SK-N-SH (cell line): ENCODE data around the gene SQOR.

Experiments
- CHD2 ChIP-seq: fragments of 150-350 bp; IDR thresholded peaks from 2 replicates; pipeline ENCODE4 v1.6.1; 2018; ENCODE audit warnings: low read length; ENCODE audit not compliant: partially characterized antibody
- CTCF ChIP-seq: fragments of 200-600 bp; sonication (generic); IDR thresholded peaks from 2 replicates; pipeline ENCODE4 v1.6.1; 2017; ENCODE audit warnings: antibody characterized with exemption, mild to moderate bottlenecking, moderate library complexity
- ELF1 ChIP-seq: IDR thresholded peaks from 2 replicates; pipeline ENCODE4 v1.4.0; 2012
- EZH2phosphoT487 ChIP-seq: fragments of 200-600 bp; sonication (generic); IDR thresholded peaks from 2 replicates; pipeline ENCODE4 v1.6.1; 2017; ENCODE audit warnings: low read depth, mixed run types, mild to moderate bottlenecking, antibody characterized with exemption, moderate library complexity, borderline replicate concordance
- RAD21 ChIP-seq: IDR thresholded peaks from 2 replicates; pipeline ENCODE4 v1.6.1; 2012; ENCODE audit warnings: mild to moderate bottlenecking, low read length
- TEAD4 ChIP-seq: IDR thresholded peaks from 2 replicates; pipeline ENCODE4 v1.4.0; 2012; ENCODE audit warnings: mild to moderate bottlenecking, borderline replicate concordance; ENCODE audit not compliant: insufficient read depth

- no peak for TF ChIP-seq ELF1
- no peak for TF ChIP-seq CTCF
- no peak for TF ChIP-seq TEAD4
- TF ChIP-seq CHD2, result no peak
- TF ChIP-seq EZH2phosphoT487, result no peak
- no peak for TF ChIP-seq RAD21
These were observed 49.7 kb downstream of the SQOR start for GRCh38 chr15:45684533-45684932.
